ENCODE data around the gene SLC27A1.
"Not testable (repeated sequence)": the region's sequence is repeated elsewhere in the genome, so short reads cannot be mapped to it uniquely, and the experiment has no call there.

Gene SLC27A1

GRCh38 chr19:17487284-17488121, 17.2 kb downstream of the SLC27A1 start:
- no peak for DNase-seq

- DNase-seq, result no peak
Observed at GRCh38 chr19:17488593-17489391, 18.5 kb downstream of the SLC27A1 start.

GRCh38 chr19:17489392-17490030, 19.2 kb downstream of the SLC27A1 start:
- DNase-seq, result no peak

GRCh38 chr19:17490411-17490810, 20.1 kb downstream of the SLC27A1 start:
- no peak for DNase-seq

- no peak for DNase-seq
Observed at GRCh38 chr19:17491287-17491686, 21.0 kb downstream of the SLC27A1 start.

GRCh38 chr19:17495639-17496296, 25.4 kb downstream of the SLC27A1 start:
- DNase-seq, result no peak

- peak; percentile 80 for DNase-seq
Observed at GRCh38 chr19:17496337-17496997, 26.1 kb downstream of the SLC27A1 start.

GRCh38 chr19:17497149-17497798, 26.9 kb downstream of the SLC27A1 start:
- no peak for DNase-seq

GRCh38 chr19:17499025-17499424, 28.7 kb downstream of the SLC27A1 start:
- DNase-seq, result not testable (repeated sequence)

- DNase-seq, result no peak
Observed at GRCh38 chr19:17499648-17500446, 29.5 kb downstream of the SLC27A1 start.

- DNase-seq, result no peak
Observed at GRCh38 chr19:17500447-17501198, 30.3 kb downstream of the SLC27A1 start.

GRCh38 chr19:17503240-17503639, 32.9 kb downstream of the SLC27A1 start:
- DNase-seq, result no peak

GRCh38 chr19:17504030-17504429, 33.7 kb downstream of the SLC27A1 start:
- no peak for DNase-seq

GRCh38 chr19:17504456-17504855, 34.1 kb downstream of the SLC27A1 start:
- no peak for DNase-seq

GRCh38 chr19:17505223-17505622, 34.9 kb downstream of the SLC27A1 start:
- no peak for DNase-seq

- no peak for DNase-seq
Observed at GRCh38 chr19:17506745-17507144, 36.4 kb downstream of the SLC27A1 start.

GRCh38 chr19:17508558-17508933, 38.2 kb downstream of the SLC27A1 start:
- DNase-seq, result not testable (repeated sequence)

- DNase-seq, result no peak
Observed at GRCh38 chr19:17510220-17510993, 40.1 kb downstream of the SLC27A1 start.

Data from right forelimb (tissue), 1 donor.